GM23248 (cell line): Measurements from ENCODE around the gene PNKD.

ENCODE experiments used
- EZH2 ChIP-seq: fragments of 200-600 bp; sonication (generic); IDR thresholded peaks from 2 replicates; pipeline ENCODE4 v1.6.1; 2018; ENCODE audit warnings: antibody characterized with exemption, mild to moderate bottlenecking; ENCODE audit not compliant: insufficient read depth, poor library complexity, severe bottlenecking
- EZH2phosphoT487 ChIP-seq: fragments of 200-600 bp; sonication (generic); IDR thresholded peaks from 2 replicates; pipeline ENCODE4 v1.6.1; 2018; ENCODE audit warnings: antibody characterized with exemption, moderate library complexity, mild to moderate bottlenecking, low read depth; ENCODE audit not compliant: insufficient read depth

DNA sequence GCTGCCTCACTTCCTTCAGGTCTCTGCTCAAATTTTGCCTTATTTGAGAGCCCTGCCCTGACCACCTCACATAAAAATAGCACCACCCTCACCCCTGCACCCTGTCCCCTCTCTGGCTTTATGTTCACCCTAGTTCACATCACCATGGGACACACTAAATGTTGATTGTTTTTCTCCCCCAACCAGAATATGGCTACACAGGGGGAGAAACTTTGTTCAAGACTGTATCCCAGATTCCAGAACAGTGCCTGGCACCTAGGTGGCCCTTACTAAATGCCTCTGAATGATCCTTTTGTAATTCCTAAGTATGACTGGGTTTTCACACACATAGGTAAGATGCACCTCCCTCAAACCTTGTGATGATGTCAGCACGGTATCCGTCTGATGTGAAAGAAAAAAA lies 58.0 kb downstream of the PNKD start:
- no peak for TF ChIP-seq EZH2phosphoT487
- TF ChIP-seq EZH2: no peak
